ENCODE measurements around the gene CNPPD1.

DNA sequence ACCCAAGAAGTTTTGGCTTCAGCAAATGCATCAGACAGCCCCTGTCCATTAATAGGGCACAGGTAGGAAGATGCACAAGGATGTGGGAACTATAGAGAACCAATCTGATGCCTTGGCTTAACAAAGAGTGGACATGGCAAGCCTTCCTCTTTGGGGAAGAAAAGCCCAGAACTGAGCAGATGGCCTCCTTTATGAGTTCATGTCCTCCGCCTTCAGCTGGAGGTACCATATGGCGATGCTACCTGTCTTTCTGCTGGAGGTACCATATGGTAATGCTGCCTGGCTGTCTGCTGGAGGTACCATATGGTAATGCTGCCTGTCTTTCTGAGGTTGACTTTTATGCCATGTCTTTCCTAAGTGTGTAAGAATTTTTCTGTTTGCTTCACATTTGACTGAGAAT lies 7.4 kb upstream of the CNPPD1 start:
- TF ChIP-seq, protein P1, sequence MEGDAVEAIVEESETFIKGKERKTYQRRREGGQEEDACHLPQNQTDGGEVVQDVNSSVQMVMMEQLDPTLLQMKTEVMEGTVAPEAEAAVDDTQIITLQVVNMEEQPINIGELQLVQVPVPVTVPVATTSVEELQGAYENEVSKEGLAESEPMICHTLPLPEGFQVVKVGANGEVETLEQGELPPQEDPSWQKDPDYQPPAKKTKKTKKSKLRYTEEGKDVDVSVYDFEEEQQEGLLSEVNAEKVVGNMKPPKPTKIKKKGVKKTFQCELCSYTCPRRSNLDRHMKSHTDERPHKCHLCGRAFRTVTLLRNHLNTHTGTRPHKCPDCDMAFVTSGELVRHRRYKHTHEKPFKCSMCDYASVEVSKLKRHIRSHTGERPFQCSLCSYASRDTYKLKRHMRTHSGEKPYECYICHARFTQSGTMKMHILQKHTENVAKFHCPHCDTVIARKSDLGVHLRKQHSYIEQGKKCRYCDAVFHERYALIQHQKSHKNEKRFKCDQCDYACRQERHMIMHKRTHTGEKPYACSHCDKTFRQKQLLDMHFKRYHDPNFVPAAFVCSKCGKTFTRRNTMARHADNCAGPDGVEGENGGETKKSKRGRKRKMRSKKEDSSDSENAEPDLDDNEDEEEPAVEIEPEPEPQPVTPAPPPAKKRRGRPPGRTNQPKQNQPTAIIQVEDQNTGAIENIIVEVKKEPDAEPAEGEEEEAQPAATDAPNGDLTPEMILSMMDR (IDR thresholded peaks at IDR 0.05) = no peak
- TF ChIP-seq JUN (IDR thresholded peaks at IDR 0.05) = no peak
- TF ChIP-seq NFE2L2 (conservative IDR thresholded peaks at IDR 0.05; ENCODE audit: low read length) = no peak
- TF ChIP-seq ZFP36 (IDR thresholded peaks at IDR 0.05; ENCODE audit: borderline replicate concordance, partially characterized antibody) = no peak
- TF ChIP-seq, protein P2, sequence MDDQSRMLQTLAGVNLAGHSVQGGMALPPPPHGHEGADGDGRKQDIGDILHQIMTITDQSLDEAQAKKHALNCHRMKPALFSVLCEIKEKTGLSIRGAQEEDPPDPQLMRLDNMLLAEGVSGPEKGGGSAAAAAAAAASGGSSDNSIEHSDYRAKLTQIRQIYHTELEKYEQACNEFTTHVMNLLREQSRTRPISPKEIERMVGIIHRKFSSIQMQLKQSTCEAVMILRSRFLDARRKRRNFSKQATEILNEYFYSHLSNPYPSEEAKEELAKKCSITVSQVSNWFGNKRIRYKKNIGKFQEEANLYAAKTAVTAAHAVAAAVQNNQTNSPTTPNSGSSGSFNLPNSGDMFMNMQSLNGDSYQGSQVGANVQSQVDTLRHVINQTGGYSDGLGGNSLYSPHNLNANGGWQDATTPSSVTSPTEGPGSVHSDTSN (IDR thresholded peaks at IDR 0.05) = no peak
- no peak for TF ChIP-seq EHF (CRISPR knock-in tag; IDR thresholded peaks at IDR 0.05)
- TF ChIP-seq EHMT2 (IDR thresholded peaks at IDR 0.05; ENCODE audit: low read depth) = no peak
- TF ChIP-seq MYC (IDR thresholded peaks at IDR 0.05; ENCODE audit: borderline replicate concordance, low read length) = no peak
- TF ChIP-seq, protein P3, sequence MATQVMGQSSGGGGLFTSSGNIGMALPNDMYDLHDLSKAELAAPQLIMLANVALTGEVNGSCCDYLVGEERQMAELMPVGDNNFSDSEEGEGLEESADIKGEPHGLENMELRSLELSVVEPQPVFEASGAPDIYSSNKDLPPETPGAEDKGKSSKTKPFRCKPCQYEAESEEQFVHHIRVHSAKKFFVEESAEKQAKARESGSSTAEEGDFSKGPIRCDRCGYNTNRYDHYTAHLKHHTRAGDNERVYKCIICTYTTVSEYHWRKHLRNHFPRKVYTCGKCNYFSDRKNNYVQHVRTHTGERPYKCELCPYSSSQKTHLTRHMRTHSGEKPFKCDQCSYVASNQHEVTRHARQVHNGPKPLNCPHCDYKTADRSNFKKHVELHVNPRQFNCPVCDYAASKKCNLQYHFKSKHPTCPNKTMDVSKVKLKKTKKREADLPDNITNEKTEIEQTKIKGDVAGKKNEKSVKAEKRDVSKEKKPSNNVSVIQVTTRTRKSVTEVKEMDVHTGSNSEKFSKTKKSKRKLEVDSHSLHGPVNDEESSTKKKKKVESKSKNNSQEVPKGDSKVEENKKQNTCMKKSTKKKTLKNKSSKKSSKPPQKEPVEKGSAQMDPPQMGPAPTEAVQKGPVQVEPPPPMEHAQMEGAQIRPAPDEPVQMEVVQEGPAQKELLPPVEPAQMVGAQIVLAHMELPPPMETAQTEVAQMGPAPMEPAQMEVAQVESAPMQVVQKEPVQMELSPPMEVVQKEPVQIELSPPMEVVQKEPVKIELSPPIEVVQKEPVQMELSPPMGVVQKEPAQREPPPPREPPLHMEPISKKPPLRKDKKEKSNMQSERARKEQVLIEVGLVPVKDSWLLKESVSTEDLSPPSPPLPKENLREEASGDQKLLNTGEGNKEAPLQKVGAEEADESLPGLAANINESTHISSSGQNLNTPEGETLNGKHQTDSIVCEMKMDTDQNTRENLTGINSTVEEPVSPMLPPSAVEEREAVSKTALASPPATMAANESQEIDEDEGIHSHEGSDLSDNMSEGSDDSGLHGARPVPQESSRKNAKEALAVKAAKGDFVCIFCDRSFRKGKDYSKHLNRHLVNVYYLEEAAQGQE (IDR thresholded peaks at IDR 0.05) = no peak
- no peak for TF ChIP-seq CBX2 (IDR thresholded peaks at IDR 0.05; ENCODE audit: borderline replicate concordance, low read depth)
- TF ChIP-seq, protein P4, sequence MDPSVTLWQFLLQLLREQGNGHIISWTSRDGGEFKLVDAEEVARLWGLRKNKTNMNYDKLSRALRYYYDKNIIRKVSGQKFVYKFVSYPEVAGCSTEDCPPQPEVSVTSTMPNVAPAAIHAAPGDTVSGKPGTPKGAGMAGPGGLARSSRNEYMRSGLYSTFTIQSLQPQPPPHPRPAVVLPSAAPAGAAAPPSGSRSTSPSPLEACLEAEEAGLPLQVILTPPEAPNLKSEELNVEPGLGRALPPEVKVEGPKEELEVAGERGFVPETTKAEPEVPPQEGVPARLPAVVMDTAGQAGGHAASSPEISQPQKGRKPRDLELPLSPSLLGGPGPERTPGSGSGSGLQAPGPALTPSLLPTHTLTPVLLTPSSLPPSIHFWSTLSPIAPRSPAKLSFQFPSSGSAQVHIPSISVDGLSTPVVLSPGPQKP (IDR thresholded peaks at IDR 0.05; ENCODE audit: low read depth, low read length) = no peak
- no peak for TF ChIP-seq RAD21 (conservative IDR thresholded peaks at IDR 0.05 in 1 of 2, IDR thresholded peaks at IDR 0.05 in 1 of 2)
